CD14-positive monocyte (primary cell): ENCODE data around the gene ITGA3. TPM values are rescaled to one million over a fixed set of nuclear protein-coding genes. Genes with fewer than 3 reads are reported as not detected.
A peak's percentile ranks its signal among the peaks of the same experiment; 100 is the strongest.

ENCODE experiments used
- DNase-seq, 3 donors: peaks; one replicate each; pipeline ENCODE4 v3.0.0-alpha.2; 2011 to 2022
- H2AFZ ChIP-seq: 2 replicates; pipeline ENCODE4 v1.6.0; 2012; ENCODE audit warnings: mild to moderate bottlenecking, low read depth, low read length, inconsistent platforms; ENCODE audit not compliant: insufficient read depth, poor library complexity, severe bottlenecking
- H3K27ac ChIP-seq, 2 donors: 1 replicate in 1 of 2; 2 replicates in 1 of 2; pipeline ENCODE4 v1.5.1; 2012 to 2013; ENCODE audit warnings: low read length in 2 of 2, control low read depth in 1 of 2, inconsistent platforms in 1 of 2, low read depth in 1 of 2, mild to moderate bottlenecking in 1 of 2
- H3K27me3 ChIP-seq, 2 donors: one replicate each; pipeline versions ENCODE4 v1.6.0 to v1.6.1; 2011 to 2013; ENCODE audit warnings: low read length in 2 of 2; ENCODE audit not compliant: control insufficient read depth in 2 of 2, insufficient read depth in 2 of 2
- H3K36me3 ChIP-seq, 2 donors: replicated peaks in 1 of 2; 1 replicate in 1 of 2; 2 replicates in 1 of 2; pipeline versions ENCODE4 v1.5.1 to v1.6.1; 2012 to 2013; ENCODE audit warnings: low read length in 2 of 2, control low read depth in 1 of 2, inconsistent platforms in 1 of 2, mild to moderate bottlenecking in 1 of 2; ENCODE audit not compliant: insufficient read depth in 2 of 2, control insufficient read depth in 1 of 2
- H3K4me1 ChIP-seq, 2 donors: 1 replicate in 1 of 2; 2 replicates in 1 of 2; pipeline versions ENCODE4 v1.5.1 to v1.6.1; 2012 to 2013; ENCODE audit warnings: low read length in 2 of 2, control low read depth in 1 of 2, inconsistent platforms in 1 of 2, mild to moderate bottlenecking in 1 of 2, moderate library complexity in 1 of 2; ENCODE audit not compliant: insufficient read depth in 2 of 2, control insufficient read depth in 1 of 2
- H3K4me2 ChIP-seq: replicated peaks from 2 replicates; pipeline ENCODE3; 2012; ENCODE audit warnings: low read length, moderate library complexity, mild to moderate bottlenecking; ENCODE audit not compliant: poor library complexity, severe bottlenecking; ENCODE audit errors: extremely low read depth
- H3K4me3 ChIP-seq, 3 experiments: fragments of 200-600 bp in 1 of 3; sonication (generic) in 1 of 3; replicated peaks in 1 of 3; 1 replicate in 2 of 3; 2 replicates in 1 of 3; pipeline ENCODE4 v1.5.1; 2011 to 2013; ENCODE audit warnings: low read length in 3 of 3, mild to moderate bottlenecking in 3 of 3, control low read depth in 2 of 3, low read depth in 2 of 3, inconsistent platforms in 1 of 3, moderate library complexity in 1 of 3
- H3K79me2 ChIP-seq: 2 replicates; pipeline ENCODE4 v1.6.0; 2012; ENCODE audit warnings: mild to moderate bottlenecking, control low read depth, inconsistent platforms, low read length, moderate library complexity; ENCODE audit not compliant: insufficient read depth
- H3K9ac ChIP-seq: 2 replicates; pipeline ENCODE4 v1.6.0; 2017; ENCODE audit warnings: low read length, mild to moderate bottlenecking; ENCODE audit not compliant: insufficient read depth, poor library complexity, severe bottlenecking
- H3K9me3 ChIP-seq, 2 donors: replicated peaks in 1 of 2; 1 replicate in 1 of 2; 2 replicates in 1 of 2; pipeline versions ENCODE4 v1.5.1 to v1.6.1; 2012 to 2013; ENCODE audit warnings: low read length in 2 of 2, control low read depth in 1 of 2; ENCODE audit not compliant: control insufficient read depth in 1 of 2, insufficient read depth in 1 of 2
- H4K20me1 ChIP-seq: 2 replicates; pipeline ENCODE4 v1.6.0; 2012; ENCODE audit warnings: mild to moderate bottlenecking, low read length, control low read depth, moderate library complexity; ENCODE audit not compliant: insufficient read depth
- H3K27ac Mint-ChIP-seq, 7 donors: one replicate each; pipeline ENCODE4 v1.8.0; 2020; ENCODE audit warnings: mild to moderate bottlenecking in 7 of 7, mixed read lengths in 7 of 7, moderate library complexity in 6 of 7, inconsistent platforms in 2 of 7
- H3K27me3 Mint-ChIP-seq, 3 donors: one replicate each; pipeline ENCODE4 v1.8.0; 2021 to 2022; ENCODE audit warnings: low read depth in 3 of 3, mild to moderate bottlenecking in 3 of 3, mixed read lengths in 3 of 3, moderate library complexity in 3 of 3, inconsistent platforms in 1 of 3
- H3K36me3 Mint-ChIP-seq, 2 donors: one replicate each; pipeline ENCODE4 v1.8.0; 2020; ENCODE audit warnings: mixed read lengths in 2 of 2, inconsistent platforms in 1 of 2, mild to moderate bottlenecking in 1 of 2
- H3K4me1 Mint-ChIP-seq: one replicate; pipeline ENCODE4 v1.8.0; 2020; ENCODE audit warnings: mild to moderate bottlenecking, mixed read lengths
- H3K4me3 Mint-ChIP-seq, 2 donors: one replicate each; pipeline ENCODE4 v1.8.0; 2020; ENCODE audit warnings: mild to moderate bottlenecking in 2 of 2, mixed read lengths in 2 of 2, moderate library complexity in 1 of 2
- H3K9me3 Mint-ChIP-seq, 7 donors: one replicate each; pipeline ENCODE4 v1.8.0; 2020 to 2022; ENCODE audit warnings: mixed read lengths in 7 of 7, mild to moderate bottlenecking in 6 of 7, moderate library complexity in 6 of 7, inconsistent platforms in 2 of 7
- WGBS: methylation state at CpG from one replicate; pipeline ENCODE4 v1.1.5; 2013; ENCODE audit warnings: missing lambda C conversion rate; ENCODE audit not compliant: insufficient coverage; 5-methylcytosine and 5-hydroxymethylcytosine counted together
- intact Hi-C, 2 donors: fragments of 100-400 bp; cut with micrococcal nuclease; formaldehyde crosslinking; loops; one replicate each; pipeline versions ENCODE4 v1.15.0 to v1.15.1; 2023
- polyA plus RNA-seq, 3 donors: library from polyadenylated mRNA; depleted of rRNA in 1 of 3; unstranded in 2 of 3; stranded (reverse) in 1 of 3; fragments of 300-500 nt in 2 of 3; fragments of >200 nt in 1 of 3; fragmentation: Illumina TruSeq in 2 of 3; gene quantifications; 1 replicate in 2 of 3; 2 replicates in 1 of 3; pipeline ENCODE4 v1.2.3, GENCODE V29; 2012 to 2021
- TF ChIP-seq, protein P1 (sequence below): fragments of 200-600 bp; IDR thresholded peaks from one replicate; pipeline ENCODE4 v1.8.0; 2022; ENCODE audit warnings: antibody characterized with exemption, mild to moderate bottlenecking

ITGA3 gene
- polyA plus RNA-seq, 3 donors = 0.31 to 0.36 TPM; not detected in 1

- H3K79me2 ChIP-seq = no peaks in the 10 kb centered on the region
- no peak overlapping the region for H3K27ac ChIP-seq
- H3K4me2 ChIP-seq = no peak overlapping the region
- H4K20me1 ChIP-seq = peaks cover under 1% of the 10 kb centered on the region
- no peak for DNase-seq
- peaks cover 24 to 32% of the 10 kb centered on the region in 2 donors for H3K4me1 ChIP-seq
- H3K9me3 ChIP-seq = peaks cover 3 to 13% of the 10 kb centered on the region in 2 donors
- intact Hi-C loops = no loop called here
- peak overlapping the region in 1 of 2 donors; percentile 32 for H3K4me3 Mint-ChIP-seq
- peaks cover 6 to 7% of the 10 kb centered on the region in 2 donors for H3K36me3 Mint-ChIP-seq
- H3K4me1 Mint-ChIP-seq = peaks cover 29% of the 10 kb centered on the region
- H3K9ac ChIP-seq = no peak overlapping the region
- H3K27me3 ChIP-seq = peaks cover 32 to 60% of the 10 kb centered on the region in 2 donors
- H3K27ac Mint-ChIP-seq = no peak overlapping the region
- H2AFZ ChIP-seq = no peak overlapping the region
- TF ChIP-seq, protein P1, sequence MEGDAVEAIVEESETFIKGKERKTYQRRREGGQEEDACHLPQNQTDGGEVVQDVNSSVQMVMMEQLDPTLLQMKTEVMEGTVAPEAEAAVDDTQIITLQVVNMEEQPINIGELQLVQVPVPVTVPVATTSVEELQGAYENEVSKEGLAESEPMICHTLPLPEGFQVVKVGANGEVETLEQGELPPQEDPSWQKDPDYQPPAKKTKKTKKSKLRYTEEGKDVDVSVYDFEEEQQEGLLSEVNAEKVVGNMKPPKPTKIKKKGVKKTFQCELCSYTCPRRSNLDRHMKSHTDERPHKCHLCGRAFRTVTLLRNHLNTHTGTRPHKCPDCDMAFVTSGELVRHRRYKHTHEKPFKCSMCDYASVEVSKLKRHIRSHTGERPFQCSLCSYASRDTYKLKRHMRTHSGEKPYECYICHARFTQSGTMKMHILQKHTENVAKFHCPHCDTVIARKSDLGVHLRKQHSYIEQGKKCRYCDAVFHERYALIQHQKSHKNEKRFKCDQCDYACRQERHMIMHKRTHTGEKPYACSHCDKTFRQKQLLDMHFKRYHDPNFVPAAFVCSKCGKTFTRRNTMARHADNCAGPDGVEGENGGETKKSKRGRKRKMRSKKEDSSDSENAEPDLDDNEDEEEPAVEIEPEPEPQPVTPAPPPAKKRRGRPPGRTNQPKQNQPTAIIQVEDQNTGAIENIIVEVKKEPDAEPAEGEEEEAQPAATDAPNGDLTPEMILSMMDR = no peak
- H3K4me3 ChIP-seq = no peak overlapping the region
- H3K9me3 Mint-ChIP-seq = peaks cover 2 to 23% (median 14%) of the 10 kb centered on the region in 7 donors
- 96% methylated on average over 3 of the region's 4 CpGs for WGBS
- peaks cover 79 to 85% (median 79%) of the 10 kb centered on the region in 3 donors for H3K27me3 Mint-ChIP-seq
- H3K36me3 ChIP-seq = no peaks in the 10 kb centered on the region
These were observed 69.6 kb downstream of the ITGA3 start for GRCh38 chr17:50125420-50125997.

DNA sequence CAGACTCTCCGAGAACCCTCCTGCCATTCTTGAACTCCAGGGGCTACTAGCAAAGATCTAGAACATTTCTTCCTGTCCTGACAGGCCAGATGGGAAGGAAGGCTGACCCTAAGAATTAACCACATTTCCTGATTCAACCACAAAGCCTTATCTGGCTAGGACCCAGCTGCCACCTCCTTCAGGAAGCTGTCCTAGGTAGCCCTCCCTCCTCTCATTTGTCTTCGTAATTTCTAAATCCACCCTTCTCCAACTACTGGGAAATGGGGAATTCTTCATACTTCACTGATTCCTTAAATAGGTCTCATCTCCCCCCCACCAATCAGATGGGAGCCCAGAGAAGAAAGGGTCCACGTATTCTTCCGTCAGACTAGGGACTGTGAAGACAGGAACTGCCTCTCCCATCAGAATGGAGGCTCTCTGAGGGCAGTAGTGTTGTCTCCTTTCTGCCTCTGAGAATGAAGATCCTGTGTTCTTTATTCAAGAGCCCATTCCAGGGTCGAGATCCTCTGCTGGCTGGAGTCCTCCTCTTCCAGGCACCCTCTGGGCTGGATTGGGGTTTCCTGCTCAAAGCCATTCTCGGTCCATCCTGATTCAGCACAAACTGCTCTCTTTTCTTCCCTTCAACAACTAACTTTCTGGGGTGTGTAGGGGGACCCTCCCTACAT is 71.9 kb downstream of the ITGA3 start:
- H3K4me1 ChIP-seq = peaks cover 24 to 36% of the 10 kb centered on the region in 2 donors
- H3K27me3 Mint-ChIP-seq = peaks cover 72 to 89% (median 82%) of the 10 kb centered on the region in 3 donors
- no peak overlapping the region for H3K9ac ChIP-seq
- peaks cover 11 to 14% of the 10 kb centered on the region in 2 donors for H3K36me3 Mint-ChIP-seq
- H3K9me3 Mint-ChIP-seq = peaks cover 2 to 27% (median 18%) of the 10 kb centered on the region in 7 donors
- H3K36me3 ChIP-seq = peaks cover 0 to under 1% of the 10 kb centered on the region in 2 donors
- no peaks in the 10 kb centered on the region for H3K79me2 ChIP-seq
- no peak overlapping the region for H3K27ac ChIP-seq
- H3K27ac Mint-ChIP-seq = no peak overlapping the region
- peak overlapping the region; percentile 12 for H3K4me2 ChIP-seq
- peaks cover 23% of the 10 kb centered on the region for H4K20me1 ChIP-seq
- TF ChIP-seq, protein P1 = no peak
- no peak overlapping the region for H2AFZ ChIP-seq
- H3K4me1 Mint-ChIP-seq = peaks cover 38% of the 10 kb centered on the region
- WGBS = 13% methylated on average over 3 of the region's 6 CpGs
- DNase-seq = peak in 2 of 3 donors; percentile 30 to 33
- H3K4me3 Mint-ChIP-seq = peak overlapping the region in 1 of 2 donors; percentile 95
- intact Hi-C loops = no loop called here
- H3K4me3 ChIP-seq = no peak overlapping the region
- H3K27me3 ChIP-seq = peaks cover 37 to 68% of the 10 kb centered on the region in 2 donors
- peaks cover 3 to 13% of the 10 kb centered on the region in 2 donors for H3K9me3 ChIP-seq
